Muscle layer of colon (tissue), 2 donors: ENCODE measurements around the gene MCUR1.

ENCODE experiments used
- H3K27ac ChIP-seq: one replicate; pipeline ENCODE4 v1.7.0; 2013; ENCODE audit warnings: low read depth, mild to moderate bottlenecking, low read length, moderate library complexity
- H3K27me3 ChIP-seq, 2 donors: one replicate each; pipeline ENCODE4 v1.7.0; 2013; ENCODE audit warnings: low read length in 2 of 2, mild to moderate bottlenecking in 2 of 2; ENCODE audit not compliant: insufficient read depth in 2 of 2, control insufficient read depth in 1 of 2
- H3K36me3 ChIP-seq: one replicate; pipeline ENCODE4 v1.7.0; 2013; ENCODE audit warnings: mild to moderate bottlenecking, low read length; ENCODE audit not compliant: insufficient read depth
- H3K4me1 ChIP-seq: one replicate; pipeline ENCODE4 v1.7.0; 2013; ENCODE audit warnings: mild to moderate bottlenecking, low read length; ENCODE audit not compliant: insufficient read depth
- H3K4me3 ChIP-seq, 2 donors: one replicate each; pipeline ENCODE4 v1.7.0; 2013; ENCODE audit warnings: low read length in 2 of 2, low read depth in 1 of 2, mild to moderate bottlenecking in 1 of 2, moderate library complexity in 1 of 2
- H3K9ac ChIP-seq: one replicate; pipeline ENCODE4 v1.7.0; 2013; ENCODE audit warnings: low read length
- H3K9me3 ChIP-seq: one replicate; pipeline ENCODE4 v1.7.0; 2013; ENCODE audit warnings: mild to moderate bottlenecking, low read length
- donor health status: abdominal sarcoma.
- donor health status: Adenocarcinoma of cecum.

Gene MCUR1

DNA sequence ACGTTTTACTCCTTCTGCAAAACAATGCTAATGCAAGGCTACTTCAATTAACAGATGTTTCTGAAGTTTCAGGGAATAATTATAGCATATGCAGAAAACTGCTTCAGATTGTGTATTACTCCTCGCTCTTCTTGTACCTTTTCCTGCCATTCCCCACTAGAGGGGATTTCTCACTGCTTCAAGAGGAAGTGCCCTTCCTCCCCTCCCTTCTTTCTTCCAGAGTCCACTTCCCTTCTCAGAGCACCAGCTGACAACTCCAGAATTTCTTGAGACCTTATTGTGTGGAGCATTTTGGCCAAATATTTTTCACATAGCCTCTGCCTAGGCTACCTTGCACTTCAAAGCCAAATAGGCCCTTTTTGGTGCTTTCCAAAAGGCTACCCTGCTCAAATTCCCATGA, 12.7 kb upstream of the MCUR1 start:
- Histone ChIP-seq H3K9ac (no peak overlapping the region), H3K4me1 (no peaks in the 10 kb centered on the region), H3K4me3 (no peak overlapping the region), H3K27ac (no peak overlapping the region), H3K36me3 (no peaks in the 10 kb centered on the region), H3K9me3 (no peaks in the 10 kb centered on the region), H3K27me3 (no peaks in the 10 kb centered on the region)

DNA sequence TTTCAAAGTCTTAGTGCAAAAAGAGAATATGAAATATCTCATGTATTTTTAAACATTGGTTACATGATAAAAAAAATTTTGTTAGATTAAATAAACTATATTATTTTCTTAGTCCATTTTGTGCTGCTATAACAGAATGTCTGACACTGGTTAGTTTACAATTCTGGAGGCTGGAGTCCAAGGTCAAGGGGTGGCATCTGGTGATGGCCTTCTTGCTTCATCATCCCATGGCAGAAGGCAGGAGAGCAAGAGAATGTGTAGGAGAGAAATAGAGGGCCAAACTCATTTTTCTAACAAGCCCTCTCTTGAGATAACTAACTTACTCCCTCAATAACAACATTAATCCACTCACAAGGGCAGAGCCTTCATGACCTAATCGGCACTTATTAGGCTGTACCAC, 11.5 kb upstream of the MCUR1 start:
- no peak overlapping the region for H3K27ac ChIP-seq
- no peaks in the 10 kb centered on the region for H3K9me3 ChIP-seq
- H3K36me3 ChIP-seq: no peaks in the 10 kb centered on the region
- no peaks in the 10 kb centered on the region for H3K27me3 ChIP-seq
- H3K4me1 ChIP-seq: no peaks in the 10 kb centered on the region
- H3K4me3 ChIP-seq: no peak overlapping the region
- no peak overlapping the region for H3K9ac ChIP-seq

DNA sequence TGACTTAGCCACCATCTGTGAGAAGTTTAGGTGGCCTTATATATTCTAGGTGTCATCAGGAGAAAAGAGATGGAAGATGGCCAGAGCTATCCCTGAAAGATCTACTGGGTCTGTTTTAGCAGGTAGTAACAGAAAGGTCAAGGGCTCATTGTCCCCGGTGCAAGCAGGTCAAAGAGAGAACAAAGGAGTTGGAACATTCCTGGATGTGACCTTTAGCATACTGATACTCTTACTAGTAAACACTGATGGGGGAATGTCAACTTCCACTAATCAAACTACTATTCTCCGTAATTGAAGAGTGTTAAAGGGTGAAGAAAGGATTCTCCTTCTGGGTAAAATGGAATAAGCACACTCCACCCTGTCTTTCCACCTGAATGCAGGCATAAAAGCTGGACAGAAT, 4.0 kb upstream of the MCUR1 start:
- Histone ChIP-seq H3K4me3 (no peak overlapping the region), H3K4me1 (peaks cover 6% of the 10 kb centered on the region), H3K36me3 (no peaks in the 10 kb centered on the region), H3K27ac (no peak overlapping the region), H3K9me3 (no peaks in the 10 kb centered on the region), H3K9ac (no peak overlapping the region), H3K27me3 (no peaks in the 10 kb centered on the region)

DNA sequence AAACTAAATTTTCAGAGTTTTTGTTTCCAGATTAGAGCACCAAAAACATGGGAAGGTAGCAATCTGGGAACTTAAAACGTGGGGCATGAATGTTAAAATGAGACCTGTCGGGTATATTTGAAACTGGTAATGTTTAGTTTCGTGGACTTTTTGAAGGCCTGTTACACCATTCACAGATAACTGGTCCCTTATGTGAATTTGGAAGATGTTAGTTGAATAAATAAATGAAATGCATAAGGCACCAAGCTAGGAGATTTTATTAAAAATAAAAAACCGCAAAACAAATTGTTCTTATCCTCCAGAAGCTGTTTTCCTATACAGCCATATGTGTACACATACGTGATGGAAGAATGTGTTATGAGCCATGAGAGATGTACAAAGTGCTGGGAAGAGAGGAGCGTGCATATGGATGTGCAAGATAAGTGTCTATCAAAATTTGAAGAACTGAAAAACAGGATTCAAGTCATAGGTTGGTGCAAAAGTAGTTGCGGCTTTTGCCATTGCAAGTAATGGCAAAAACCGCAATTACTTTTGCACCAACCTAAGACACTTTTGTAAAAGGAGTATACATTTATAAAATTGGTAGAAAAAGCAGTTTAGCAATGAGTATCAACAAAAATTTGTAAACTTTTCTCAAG, 700 bp upstream of the MCUR1 start:
- Histone ChIP-seq H3K27ac (peak overlapping the region; percentile 82), H3K4me1 (peaks cover 32% of the 10 kb centered on the region), H3K36me3 (no peaks in the 10 kb centered on the region), H3K4me3 (peak overlapping the region; percentile 72 to 97), H3K9ac (peak overlapping the region; percentile 82), H3K9me3 (no peaks in the 10 kb centered on the region), H3K27me3 (no peaks in the 10 kb centered on the region)

DNA sequence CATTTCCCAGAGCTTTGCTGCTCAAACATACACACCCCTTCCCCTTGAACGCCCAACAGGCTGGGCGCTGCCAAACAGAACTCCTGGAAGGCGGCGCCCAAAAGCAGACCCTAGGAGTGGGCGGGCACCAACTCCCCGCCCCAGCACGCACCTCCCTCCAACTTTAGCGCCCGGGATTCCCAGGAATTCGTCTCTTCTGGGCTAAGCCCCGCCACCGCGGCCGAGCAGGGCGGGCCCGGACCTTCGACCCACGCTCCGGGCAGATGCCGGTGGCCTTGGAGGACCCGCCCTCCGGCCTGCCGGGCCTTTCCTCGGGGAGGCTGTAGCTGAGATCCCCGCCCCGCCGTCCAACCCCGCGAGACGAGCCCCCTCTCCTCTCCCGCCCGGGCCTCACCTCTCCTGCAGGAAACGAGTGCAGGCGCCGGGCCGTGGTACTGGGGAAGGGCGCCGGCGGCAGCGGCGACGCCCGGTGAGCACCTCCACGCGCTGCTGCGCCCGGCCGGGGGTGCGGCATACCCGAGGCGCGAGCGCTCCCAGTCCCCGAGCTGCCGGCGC, 659 bp downstream of the MCUR1 start:
- Histone ChIP-seq H3K27ac (peak overlapping the region; percentile 82), H3K4me3 (peak overlapping the region; percentile 72 to 97), H3K9me3 (no peaks in the 10 kb centered on the region), H3K4me1 (peaks cover 32% of the 10 kb centered on the region), H3K36me3 (no peaks in the 10 kb centered on the region), H3K27me3 (no peaks in the 10 kb centered on the region), H3K9ac (peak overlapping the region; percentile 19)

DNA sequence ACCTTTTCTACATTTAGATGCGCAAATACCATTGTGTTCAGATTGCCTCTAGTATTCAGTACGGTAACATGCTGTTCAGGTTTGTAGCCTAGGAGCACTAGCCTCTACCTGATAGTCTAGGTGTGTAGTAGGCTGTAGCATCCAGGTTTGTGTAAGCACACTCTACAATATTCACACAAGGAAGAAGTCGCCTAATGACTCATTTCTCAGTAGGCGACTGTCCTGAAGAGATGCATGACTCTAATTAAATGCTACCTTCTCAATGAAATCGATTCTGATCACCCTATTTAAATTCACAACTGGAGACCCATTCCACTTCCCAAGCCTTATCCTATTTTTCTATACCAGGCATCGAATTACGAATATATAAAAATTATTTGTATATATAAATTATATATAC, 1.3 kb downstream of the MCUR1 start:
- peaks cover 32% of the 10 kb centered on the region for H3K4me1 ChIP-seq
- no peaks in the 10 kb centered on the region for H3K27me3 ChIP-seq
- H3K9ac ChIP-seq: no peak overlapping the region
- peak overlapping the region; percentile 82 for H3K27ac ChIP-seq
- H3K4me3 ChIP-seq: peak overlapping the region in 1 of 2 donors; percentile 72
- no peaks in the 10 kb centered on the region for H3K36me3 ChIP-seq
- H3K9me3 ChIP-seq: no peaks in the 10 kb centered on the region

DNA sequence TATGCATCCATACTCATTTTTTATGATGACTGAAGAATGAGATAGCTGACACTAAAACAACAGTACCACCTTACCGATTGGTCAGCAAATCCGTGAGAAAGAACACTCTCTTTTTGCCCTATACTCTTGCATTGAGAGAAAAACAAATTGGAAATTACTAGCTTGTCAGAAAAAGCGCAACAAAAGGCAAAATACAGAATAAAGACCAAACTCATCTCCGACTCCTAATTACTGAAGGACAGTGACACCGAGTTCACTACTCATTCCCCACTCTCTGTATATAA, 2.1 kb downstream of the MCUR1 start:
- Histone ChIP-seq H3K27ac (no peak overlapping the region), H3K36me3 (no peaks in the 10 kb centered on the region), H3K4me3 (no peak overlapping the region), H3K27me3 (no peaks in the 10 kb centered on the region), H3K9ac (no peak overlapping the region), H3K9me3 (no peaks in the 10 kb centered on the region), H3K4me1 (peaks cover 32% of the 10 kb centered on the region)

DNA sequence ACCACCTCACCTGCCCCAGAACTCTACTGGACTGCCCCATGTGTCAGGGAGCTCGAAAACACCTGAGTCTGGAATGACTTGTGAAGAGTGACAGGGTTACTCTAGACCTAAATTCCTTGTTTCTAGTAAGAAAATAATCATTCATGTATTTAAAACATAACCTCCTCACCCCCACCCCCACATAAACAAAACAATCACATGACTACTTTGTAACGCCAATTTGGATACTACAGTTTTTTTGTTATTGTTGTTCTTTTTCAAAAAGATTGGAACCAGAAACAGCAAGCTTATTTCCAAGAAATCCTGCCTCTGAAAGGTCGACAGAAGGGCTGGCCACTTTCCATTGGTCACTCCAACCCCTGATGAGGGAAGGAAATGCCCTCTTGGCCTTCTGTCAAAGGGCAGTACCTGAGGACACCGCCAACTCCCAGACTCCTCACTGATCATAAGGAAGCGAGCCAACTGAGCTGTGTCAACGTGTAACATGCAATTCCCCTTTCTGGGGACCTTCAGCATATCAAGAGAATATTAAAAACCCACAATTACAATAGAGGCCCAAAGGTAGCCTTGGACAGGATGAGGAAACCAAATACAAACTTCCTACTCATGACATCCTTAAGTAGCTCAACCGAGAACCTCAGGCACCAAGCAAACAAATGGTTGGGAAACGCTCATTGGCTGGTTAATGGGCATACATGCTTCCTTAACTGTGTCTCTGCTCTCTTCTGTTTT, 2.6 kb downstream of the MCUR1 start:
- Histone ChIP-seq H3K9ac (no peak overlapping the region), H3K4me3 (no peak overlapping the region), H3K4me1 (peaks cover 32% of the 10 kb centered on the region), H3K9me3 (no peaks in the 10 kb centered on the region), H3K36me3 (no peaks in the 10 kb centered on the region), H3K27ac (no peak overlapping the region), H3K27me3 (no peaks in the 10 kb centered on the region)

DNA sequence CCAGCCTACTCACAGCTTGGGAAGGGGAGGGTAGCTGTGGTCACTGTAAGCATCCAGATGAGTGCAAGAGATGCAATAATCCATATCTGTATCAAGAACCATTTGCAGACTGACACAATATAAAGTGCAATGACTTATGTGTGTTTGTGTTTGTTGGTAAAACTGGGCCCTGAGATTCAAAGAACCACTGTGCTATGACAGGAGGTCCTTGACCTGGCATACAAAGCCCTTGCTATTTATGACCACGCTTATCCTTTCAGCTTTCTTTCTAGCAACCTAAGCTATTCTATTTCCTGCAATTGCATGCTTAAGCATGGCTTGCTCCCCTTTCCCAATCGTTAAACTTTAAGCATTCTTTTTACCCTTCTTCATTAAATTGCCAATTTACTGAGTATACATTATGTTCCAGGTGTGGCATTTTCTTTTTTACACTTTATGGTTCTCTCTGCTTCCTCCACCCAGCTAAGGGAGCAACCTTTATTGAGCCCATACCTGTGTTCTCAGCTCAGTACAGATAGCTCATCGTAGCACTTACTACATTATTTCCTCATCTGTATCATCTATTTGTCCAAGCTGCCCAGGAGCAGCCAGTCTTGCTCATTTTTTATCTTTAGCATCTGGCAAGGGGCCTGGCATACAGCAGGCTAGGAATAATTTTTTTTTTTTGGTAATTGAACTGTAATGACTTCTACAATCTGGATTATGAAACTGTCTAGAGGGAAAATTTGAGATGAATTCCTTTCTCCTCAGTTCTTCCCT, 3.5 kb downstream of the MCUR1 start:
- Histone ChIP-seq H3K36me3 (peaks cover 4% of the 10 kb centered on the region), H3K27me3 (no peaks in the 10 kb centered on the region), H3K4me1 (peaks cover 32% of the 10 kb centered on the region), H3K4me3 (no peak overlapping the region), H3K9me3 (no peaks in the 10 kb centered on the region), H3K27ac (no peak overlapping the region), H3K9ac (no peak overlapping the region)

DNA sequence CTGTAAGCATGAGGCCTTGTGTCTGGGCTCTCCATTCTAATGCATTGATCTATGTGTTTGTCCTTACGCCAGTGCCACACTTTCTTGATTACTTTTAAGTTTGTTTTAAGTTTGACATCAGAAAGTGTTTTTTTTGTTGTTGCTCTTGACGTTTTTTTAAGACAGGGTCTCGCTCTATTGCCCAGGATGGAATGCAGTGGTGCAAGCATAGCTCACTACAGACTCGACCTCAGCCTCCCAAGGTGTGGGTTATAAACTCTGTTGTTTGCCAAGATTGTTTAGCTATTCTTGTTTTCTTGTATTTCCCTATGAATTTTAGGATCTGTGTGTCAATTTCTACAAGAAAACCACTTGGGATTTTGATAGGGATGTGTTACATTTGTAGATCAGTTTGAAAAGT, 5.6 kb downstream of the MCUR1 start:
- H3K9me3 ChIP-seq: no peaks in the 10 kb centered on the region
- H3K4me3 ChIP-seq: no peak overlapping the region
- peaks cover 7% of the 10 kb centered on the region for H3K36me3 ChIP-seq
- no peak overlapping the region for H3K27ac ChIP-seq
- no peaks in the 10 kb centered on the region for H3K27me3 ChIP-seq
- H3K9ac ChIP-seq: no peak overlapping the region
- peaks cover 26% of the 10 kb centered on the region for H3K4me1 ChIP-seq

DNA sequence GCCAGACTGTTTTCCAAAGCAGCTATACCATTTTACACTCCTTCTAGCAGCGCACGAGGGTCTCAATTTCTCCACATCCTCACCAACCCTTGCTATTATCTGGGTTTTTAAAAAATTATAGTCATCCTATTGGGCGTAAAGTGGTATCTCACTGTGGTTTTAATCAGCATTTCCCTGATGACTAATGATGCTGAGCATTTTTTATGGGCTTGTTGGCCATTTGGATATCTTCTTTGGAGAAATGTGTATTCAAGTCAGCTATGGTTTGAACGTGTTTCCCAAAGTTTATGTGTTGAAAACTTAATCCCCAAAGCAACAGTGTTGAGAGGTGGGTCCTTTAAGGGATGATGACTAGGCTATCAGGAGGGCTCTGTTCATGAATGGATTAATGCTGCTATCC, 6.7 kb downstream of the MCUR1 start:
- Histone ChIP-seq H3K36me3 (peaks cover 7% of the 10 kb centered on the region), H3K9me3 (no peaks in the 10 kb centered on the region), H3K9ac (no peak overlapping the region), H3K4me3 (no peak overlapping the region), H3K4me1 (peaks cover 22% of the 10 kb centered on the region), H3K27ac (no peak overlapping the region), H3K27me3 (no peaks in the 10 kb centered on the region)
